Activated naive CD4-positive, alpha-beta T cell treated with anti-CD3 and anti-CD28 coated beads, Interleukin-2, amount 10 ng/mL, durations not matched to agents 7 days and 5 days (primary cell): ENCODE data around the gene LRRC37A3.
"Not testable (repeated sequence)": the region's sequence is repeated elsewhere in the genome, so short reads cannot be mapped to it uniquely, and the experiment has no call there.

Experiments used
- CTCF ChIA-PET: fragments of 350-600 bp; sonication (Branson Sonifier 250); formaldehyde crosslinking; loops from one replicate; lab custom pipeline; 2021; ENCODE audit warnings: antibody characterized with exemption; lab: Charles Lee
- DNase-seq: peaks from one replicate; pipeline ENCODE4 v3.0.0-alpha.2; 2020
- H3K27ac Mint-ChIP-seq: one replicate; pipeline ENCODE4 v1.8.0; 2021; ENCODE audit warnings: mild to moderate bottlenecking, moderate library complexity, mixed read lengths
- H3K27me3 Mint-ChIP-seq: one replicate; pipeline ENCODE4 v1.8.0; 2021; ENCODE audit warnings: mild to moderate bottlenecking, mixed read lengths
- H3K36me3 Mint-ChIP-seq: one replicate; pipeline ENCODE4 v1.8.0; 2021; ENCODE audit warnings: mixed read lengths
- H3K4me1 Mint-ChIP-seq: one replicate; pipeline ENCODE4 v1.8.0; 2021; ENCODE audit warnings: mixed read lengths
- H3K4me3 Mint-ChIP-seq: one replicate; pipeline ENCODE4 v1.8.0; 2021; ENCODE audit warnings: mild to moderate bottlenecking, moderate library complexity, mixed read lengths
- H3K9me3 Mint-ChIP-seq: one replicate; pipeline ENCODE4 v1.8.0; 2021; ENCODE audit warnings: mixed read lengths

LRRC37A3 gene

GRCh38 chr17:64836623-64837017, 82.7 kb downstream of the LRRC37A3 start:
- CTCF ChIA-PET, H3K9me3 Mint-ChIP-seq, H3K27me3 Mint-ChIP-seq: not testable (repeated sequence)
- Mint-ChIP-seq H3K36me3 (peaks cover 16% of the 10 kb centered on the region), H3K4me1 (peaks cover 26% of the 10 kb centered on the region), H3K4me3 (peak overlapping the region; percentile 98), H3K27ac (peak overlapping the region; percentile 95)
- DNase-seq: peak; percentile 62

- H3K27ac Mint-ChIP-seq, CTCF ChIA-PET, H3K9me3 Mint-ChIP-seq, DNase-seq, H3K4me3 Mint-ChIP-seq, H3K27me3 Mint-ChIP-seq: not testable (repeated sequence)
- H3K4me1 Mint-ChIP-seq: peaks cover 36% of the 10 kb centered on the region
- H3K36me3 Mint-ChIP-seq: peaks cover 20% of the 10 kb centered on the region
These were observed 85.2 kb downstream of the LRRC37A3 start for GRCh38 chr17:64834060-64834459.

GRCh38 chr17:64830631-64831040, 88.6 kb downstream of the LRRC37A3 start:
- H3K27me3 Mint-ChIP-seq, H3K9me3 Mint-ChIP-seq, CTCF ChIA-PET, H3K4me3 Mint-ChIP-seq, DNase-seq, H3K27ac Mint-ChIP-seq: not testable (repeated sequence)
- peaks cover 23% of the 10 kb centered on the region for H3K36me3 Mint-ChIP-seq
- peaks cover 26% of the 10 kb centered on the region for H3K4me1 Mint-ChIP-seq

GRCh38 chr17:64829824-64830630, 89.3 kb downstream of the LRRC37A3 start:
- Mint-ChIP-seq H3K4me1 (peaks cover 20% of the 10 kb centered on the region), H3K36me3 (peaks cover 21% of the 10 kb centered on the region)
- H3K27me3 Mint-ChIP-seq, DNase-seq, CTCF ChIA-PET, H3K27ac Mint-ChIP-seq, H3K9me3 Mint-ChIP-seq, H3K4me3 Mint-ChIP-seq: not testable (repeated sequence)

GRCh38 chr17:64829068-64829467, 90.2 kb downstream of the LRRC37A3 start:
- DNase-seq, H3K9me3 Mint-ChIP-seq, H3K4me3 Mint-ChIP-seq, H3K27ac Mint-ChIP-seq, H3K27me3 Mint-ChIP-seq, CTCF ChIA-PET: not testable (repeated sequence)
- Mint-ChIP-seq H3K4me1 (peaks cover 14% of the 10 kb centered on the region), H3K36me3 (peaks cover 20% of the 10 kb centered on the region)

- H3K36me3 Mint-ChIP-seq: peaks cover 41% of the 10 kb centered on the region
- CTCF ChIA-PET, H3K4me1 Mint-ChIP-seq, H3K27me3 Mint-ChIP-seq, DNase-seq, H3K9me3 Mint-ChIP-seq, H3K27ac Mint-ChIP-seq, H3K4me3 Mint-ChIP-seq: not testable (repeated sequence)
These were observed 100.4 kb downstream of the LRRC37A3 start for GRCh38 chr17:64818904-64819303.

- DNase-seq: not testable (repeated sequence)
These were observed 103.5 kb downstream of the LRRC37A3 start for GRCh38 chr17:64815833-64816198.

GRCh38 chr17:64814993-64815832, 104.1 kb downstream of the LRRC37A3 start:
- H3K36me3 Mint-ChIP-seq: peaks cover 24% of the 10 kb centered on the region
- DNase-seq, H3K4me1 Mint-ChIP-seq, CTCF ChIA-PET, H3K27me3 Mint-ChIP-seq, H3K4me3 Mint-ChIP-seq, H3K27ac Mint-ChIP-seq, H3K9me3 Mint-ChIP-seq: not testable (repeated sequence)

More at GRCh38 chr17:64815833-64816198, 103.5 kb downstream of the LRRC37A3 start:
- H3K4me1 Mint-ChIP-seq, H3K9me3 Mint-ChIP-seq, CTCF ChIA-PET, H3K27ac Mint-ChIP-seq, H3K4me3 Mint-ChIP-seq, H3K27me3 Mint-ChIP-seq: not testable (repeated sequence)
- H3K36me3 Mint-ChIP-seq: peaks cover 25% of the 10 kb centered on the region

- H3K4me3 Mint-ChIP-seq, H3K27me3 Mint-ChIP-seq, H3K9me3 Mint-ChIP-seq, CTCF ChIA-PET: not testable (repeated sequence)
- Mint-ChIP-seq H3K36me3 (peaks cover 15% of the 10 kb centered on the region), H3K4me1 (peaks cover 26% of the 10 kb centered on the region), H3K27ac (peak overlapping the region; percentile 93)
- DNase-seq: peak; percentile 76
These were observed 110.9 kb downstream of the LRRC37A3 start for GRCh38 chr17:64808178-64808977.
